ENCODE data around the gene ULK2.
"Not testable (repeated sequence)": the region's sequence is repeated elsewhere in the genome, so short reads cannot be mapped to it uniquely, and the experiment has no call there.

ULK2 gene

DNA sequence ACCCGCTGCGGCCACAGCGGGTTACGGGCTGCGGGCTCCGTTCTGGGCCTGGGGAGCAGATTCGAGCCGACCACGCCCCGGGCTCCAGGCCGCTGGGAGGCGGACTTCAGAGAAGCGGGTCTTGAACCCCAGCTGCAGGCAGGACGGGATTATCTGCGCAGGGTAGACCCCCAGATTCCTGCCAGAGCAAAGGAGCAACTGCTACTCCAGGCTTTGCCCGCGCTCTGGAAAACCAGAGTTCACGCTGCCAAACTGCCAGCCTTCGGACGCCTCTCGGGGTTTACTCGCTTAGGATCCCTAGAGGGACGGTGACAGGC, 301 bp upstream of the ULK2 start:
- no peak for DNase-seq (ENCODE audit: low read depth)
- peak overlapping the region; percentile 41 for H3K4me3 ChIP-seq (ENCODE audit: low read length)
- TF ChIP-seq, protein P1, sequence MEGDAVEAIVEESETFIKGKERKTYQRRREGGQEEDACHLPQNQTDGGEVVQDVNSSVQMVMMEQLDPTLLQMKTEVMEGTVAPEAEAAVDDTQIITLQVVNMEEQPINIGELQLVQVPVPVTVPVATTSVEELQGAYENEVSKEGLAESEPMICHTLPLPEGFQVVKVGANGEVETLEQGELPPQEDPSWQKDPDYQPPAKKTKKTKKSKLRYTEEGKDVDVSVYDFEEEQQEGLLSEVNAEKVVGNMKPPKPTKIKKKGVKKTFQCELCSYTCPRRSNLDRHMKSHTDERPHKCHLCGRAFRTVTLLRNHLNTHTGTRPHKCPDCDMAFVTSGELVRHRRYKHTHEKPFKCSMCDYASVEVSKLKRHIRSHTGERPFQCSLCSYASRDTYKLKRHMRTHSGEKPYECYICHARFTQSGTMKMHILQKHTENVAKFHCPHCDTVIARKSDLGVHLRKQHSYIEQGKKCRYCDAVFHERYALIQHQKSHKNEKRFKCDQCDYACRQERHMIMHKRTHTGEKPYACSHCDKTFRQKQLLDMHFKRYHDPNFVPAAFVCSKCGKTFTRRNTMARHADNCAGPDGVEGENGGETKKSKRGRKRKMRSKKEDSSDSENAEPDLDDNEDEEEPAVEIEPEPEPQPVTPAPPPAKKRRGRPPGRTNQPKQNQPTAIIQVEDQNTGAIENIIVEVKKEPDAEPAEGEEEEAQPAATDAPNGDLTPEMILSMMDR (IDR thresholded peaks at IDR 0.05; ENCODE audit: insufficient read depth, low read depth, low read length, missing control alignments): no peak

DNA sequence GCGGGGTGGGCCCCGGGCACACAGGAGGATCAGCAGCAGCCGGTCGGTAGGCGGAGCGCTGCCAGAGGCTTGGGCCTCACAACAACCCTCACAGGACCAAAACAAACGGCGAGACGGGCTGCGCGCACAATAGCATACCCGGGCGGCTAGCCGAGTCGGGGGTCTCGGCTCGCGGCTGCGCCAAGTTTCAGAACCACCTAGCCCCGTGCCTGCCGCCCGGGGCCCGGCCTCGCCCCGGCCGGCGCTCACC, 732 bp downstream of the ULK2 start:
- DNase-seq (ENCODE audit: low read depth): peak; percentile 68
- TF ChIP-seq, protein P1 (IDR thresholded peaks at IDR 0.05; ENCODE audit: insufficient read depth, low read depth, low read length, missing control alignments): peak; percentile 32
- H3K4me3 ChIP-seq (ENCODE audit: low read length): peak overlapping the region; percentile 75

DNA sequence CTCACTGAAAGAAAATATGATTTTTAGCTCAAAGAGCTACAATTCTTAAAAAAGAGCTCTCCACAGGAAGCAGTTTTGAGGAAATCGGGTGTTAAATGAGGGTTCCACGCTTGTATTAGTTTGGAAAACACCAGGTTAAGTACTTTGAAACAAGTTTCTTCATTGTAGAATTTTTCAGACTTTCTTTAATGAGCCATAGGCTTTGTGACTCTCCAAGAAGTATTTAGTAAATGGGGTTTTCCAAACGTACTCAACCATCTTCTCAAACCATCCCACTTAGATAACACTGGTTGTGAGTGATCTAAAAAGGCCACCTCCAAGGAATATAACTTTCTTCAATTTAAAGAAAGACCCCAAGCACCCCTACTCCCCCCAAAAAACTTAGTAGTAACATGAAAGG, 2.7 kb downstream of the ULK2 start:
- DNase-seq (ENCODE audit: low read depth): no peak
- TF ChIP-seq, protein P1 (IDR thresholded peaks at IDR 0.05; ENCODE audit: insufficient read depth, low read depth, low read length, missing control alignments): no peak
- no peak overlapping the region for H3K4me3 ChIP-seq (ENCODE audit: low read length)

DNA sequence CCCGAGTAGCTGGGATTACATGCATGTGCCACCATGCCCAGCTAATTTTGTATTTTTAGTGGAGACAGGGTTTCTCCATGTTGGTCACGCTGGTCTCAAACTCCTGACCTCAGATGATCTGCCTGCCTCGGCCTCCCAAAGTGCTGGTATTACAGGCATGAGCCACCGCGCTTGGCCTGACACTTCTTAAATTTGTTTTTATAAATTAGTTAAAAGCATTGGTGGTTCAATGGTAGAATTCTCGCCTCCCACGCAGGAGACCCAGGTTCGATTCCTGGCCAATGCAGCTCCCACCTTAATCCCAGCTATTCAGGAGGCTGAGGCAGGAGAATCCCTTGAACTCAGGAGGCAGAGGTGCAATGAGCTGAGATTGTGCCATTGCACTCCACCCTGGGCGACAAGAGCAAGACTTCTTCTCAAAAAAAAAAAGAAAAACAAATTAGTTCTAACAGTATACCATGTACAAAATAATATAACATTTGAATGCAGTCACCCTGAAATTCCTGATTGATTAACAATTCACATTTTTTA, 7.0 kb downstream of the ULK2 start:
- not testable (repeated sequence) for DNase-seq (ENCODE audit: low read depth); H3K4me3 ChIP-seq (ENCODE audit: low read length)

DNA sequence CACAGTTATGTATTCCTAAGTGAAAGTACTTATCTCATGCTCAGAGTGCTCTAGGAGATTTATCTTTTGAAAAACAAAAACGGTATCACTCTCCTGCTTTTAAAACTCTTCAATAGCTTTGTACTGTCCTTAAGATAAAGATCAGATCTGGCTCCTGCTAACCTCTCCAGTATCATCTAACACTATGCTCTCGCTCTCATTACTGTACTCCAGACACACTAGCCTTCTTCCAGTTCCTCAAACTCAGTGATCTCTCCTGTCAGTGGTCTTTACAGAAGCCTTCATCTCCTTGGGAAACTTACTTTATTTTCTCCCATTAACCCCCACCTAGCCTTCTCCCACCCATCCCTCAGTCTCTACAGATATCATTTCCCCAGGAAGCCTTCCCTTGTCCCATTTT, 10.1 kb downstream of the ULK2 start:
- TF ChIP-seq, protein P1 (IDR thresholded peaks at IDR 0.05; ENCODE audit: insufficient read depth, low read depth, low read length, missing control alignments): no peak
- DNase-seq (ENCODE audit: low read depth): no peak
- H3K4me3 ChIP-seq (ENCODE audit: low read length): no peak overlapping the region

DNA sequence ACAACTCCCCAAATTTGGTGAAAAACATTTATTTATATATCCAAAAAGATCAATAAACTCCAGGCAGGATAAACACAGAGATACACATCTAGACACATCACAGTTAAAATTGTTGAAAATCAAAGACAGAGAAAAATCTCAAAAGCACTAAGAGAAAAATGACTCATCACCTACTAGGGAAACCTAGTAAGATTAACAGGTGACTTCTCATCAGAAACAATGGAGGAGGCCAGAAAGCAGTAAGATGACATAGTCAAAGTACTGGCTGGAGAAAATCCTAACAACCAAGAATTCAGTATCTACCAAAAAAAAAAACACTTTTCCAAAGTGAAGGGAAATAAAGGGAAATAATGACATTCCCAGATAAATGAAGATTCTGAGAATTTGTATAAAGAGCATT, 33.8 kb downstream of the ULK2 start:
- TF ChIP-seq, protein P1 (IDR thresholded peaks at IDR 0.05; ENCODE audit: insufficient read depth, low read depth, low read length, missing control alignments): no peak
- DNase-seq (ENCODE audit: low read depth): peak; percentile 2
- no peak overlapping the region for H3K4me3 ChIP-seq (ENCODE audit: low read length)

DNA sequence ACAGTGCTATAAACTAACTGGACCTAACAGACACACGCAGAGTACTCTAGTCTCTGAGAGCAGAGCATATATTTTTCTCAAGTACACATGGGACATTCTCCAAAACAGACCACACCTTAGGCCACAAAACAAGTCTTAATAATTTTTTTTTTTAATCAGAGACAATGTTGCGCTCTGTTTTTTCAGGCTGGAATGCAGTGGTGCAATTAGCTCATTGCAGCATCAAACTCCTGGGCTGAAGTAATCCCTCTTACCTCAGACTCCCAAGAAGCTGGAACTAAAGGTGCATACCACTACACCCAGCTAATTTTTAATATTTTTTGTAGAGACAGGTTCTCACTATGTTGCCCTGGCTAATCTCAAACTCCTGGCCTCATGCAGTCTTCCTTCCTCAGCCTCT, 37.7 kb downstream of the ULK2 start:
- TF ChIP-seq, protein P1 (IDR thresholded peaks at IDR 0.05; ENCODE audit: insufficient read depth, low read depth, low read length, missing control alignments): no peak
- DNase-seq (ENCODE audit: low read depth): peak; percentile 35

DNA sequence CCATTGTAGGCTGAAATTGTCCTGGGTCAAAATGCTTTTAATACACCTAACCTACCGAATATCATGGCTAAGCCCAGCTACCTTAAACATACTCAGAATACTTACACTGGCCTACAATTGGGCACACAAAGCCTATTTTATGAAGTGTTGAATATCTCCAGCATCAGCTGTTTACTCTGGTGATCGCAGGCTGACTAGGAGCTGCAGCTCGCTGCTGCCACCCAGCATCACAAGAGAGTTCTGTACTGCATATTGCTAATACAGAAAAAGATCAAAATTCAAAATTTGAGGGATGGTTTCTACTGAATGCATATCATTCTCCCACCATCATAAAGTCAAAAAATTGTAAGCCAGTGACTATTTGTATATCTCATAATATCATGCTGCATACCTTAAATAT, 55.3 kb downstream of the ULK2 start:
- H3K4me3 ChIP-seq (ENCODE audit: low read length): no peak overlapping the region
- DNase-seq (ENCODE audit: low read depth): peak; percentile 18
- TF ChIP-seq, protein P1 (IDR thresholded peaks at IDR 0.05; ENCODE audit: insufficient read depth, low read depth, low read length, missing control alignments): peak; percentile 54

More for the DNA sequence above, 37.7 kb downstream of the ULK2 start:
- no peak overlapping the region for H3K4me3 ChIP-seq (ENCODE audit: low read length)
